Activated CD4-positive, alpha-beta T cell treated with anti-CD3 and anti-CD28 coated beads, Interleukin-10, Interleukin-2, amounts not matched to agents 100 ng/mL and 50 ng/mL, durations not matched to agents 16 hours and 8 hours (primary cell): Measurements from ENCODE around the gene SLC25A42.
"Not testable (repeated sequence)": the region's sequence is repeated elsewhere in the genome, so short reads cannot be mapped to it uniquely, and the experiment has no call there.

Experiments
- DNase-seq: peaks from one replicate; pipeline ENCODE4 v3.0.0-alpha.2; 2020

The SLC25A42 gene

DNA sequence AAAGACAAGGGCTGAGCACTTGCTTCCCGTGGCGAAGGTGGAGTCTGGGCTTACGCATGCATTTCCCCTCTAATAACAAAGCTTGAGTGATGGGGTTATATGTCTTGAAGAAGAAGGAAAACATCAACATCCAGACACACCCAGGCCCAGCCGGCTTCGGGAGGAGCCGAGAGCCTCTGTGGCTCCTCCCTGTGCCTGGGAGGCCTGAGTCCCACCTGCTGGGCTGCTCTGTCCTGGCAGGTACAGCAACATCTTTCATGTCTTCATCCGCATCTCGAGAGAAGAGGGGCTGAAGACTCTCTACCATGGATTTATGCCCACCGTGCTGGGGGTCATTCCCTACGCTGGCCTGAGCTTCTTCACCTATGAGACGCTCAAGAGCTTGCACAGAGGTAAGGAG lies 43.9 kb downstream of the SLC25A42 start:
- no peak for DNase-seq

DNA sequence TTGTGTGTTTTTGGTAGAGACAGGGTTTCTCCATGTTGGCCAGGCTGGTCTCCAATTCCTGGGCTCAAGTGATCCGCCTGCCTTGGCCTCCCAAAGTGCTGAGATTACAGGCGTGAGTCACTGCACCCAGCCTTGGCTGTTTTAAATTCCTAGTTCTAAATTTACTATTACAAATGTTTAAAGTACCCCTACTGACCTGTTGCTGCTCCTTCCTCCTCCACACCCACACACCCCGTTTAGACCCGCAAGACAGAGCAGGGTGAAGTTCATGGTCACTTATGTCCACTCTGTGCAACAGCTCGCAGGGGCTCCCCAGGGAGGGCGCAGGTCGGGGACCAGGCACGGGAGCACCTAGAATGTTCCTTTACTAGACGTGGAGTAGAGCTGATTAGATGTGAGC lies 45.8 kb downstream of the SLC25A42 start:
- DNase-seq = no peak

DNA sequence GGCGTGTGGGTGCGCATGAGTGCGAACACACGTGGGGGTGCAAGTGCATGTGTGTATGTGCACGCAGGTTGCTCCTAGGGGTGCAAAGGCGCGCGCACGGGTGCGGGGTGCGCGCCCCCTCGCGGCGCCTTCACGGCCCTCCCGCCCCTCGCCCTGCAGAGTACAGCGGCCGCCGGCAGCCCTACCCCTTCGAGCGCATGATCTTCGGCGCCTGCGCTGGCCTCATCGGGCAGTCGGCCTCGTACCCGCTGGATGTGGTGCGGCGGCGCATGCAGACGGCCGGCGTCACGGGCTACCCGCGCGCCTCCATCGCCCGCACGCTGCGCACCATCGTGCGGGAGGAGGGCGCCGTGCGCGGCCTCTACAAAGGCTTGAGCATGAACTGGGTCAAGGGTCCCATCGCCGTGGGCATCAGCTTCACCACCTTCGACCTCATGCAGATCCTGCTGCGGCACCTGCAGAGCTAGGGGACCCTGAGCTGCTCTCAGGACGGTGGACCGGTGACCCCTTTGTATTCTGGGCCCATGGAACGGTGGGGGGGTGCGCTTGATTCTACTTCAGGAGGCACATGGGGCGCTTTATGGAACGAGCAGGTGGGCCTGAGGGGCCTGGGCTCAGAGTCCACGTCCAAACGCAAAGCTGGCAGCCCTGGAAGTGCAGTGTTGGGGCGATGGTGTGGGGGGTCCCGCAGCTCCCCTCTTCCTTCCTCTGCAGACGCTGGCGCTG lies 46.8 kb downstream of the SLC25A42 start:
- peak; percentile 31 for DNase-seq

DNA sequence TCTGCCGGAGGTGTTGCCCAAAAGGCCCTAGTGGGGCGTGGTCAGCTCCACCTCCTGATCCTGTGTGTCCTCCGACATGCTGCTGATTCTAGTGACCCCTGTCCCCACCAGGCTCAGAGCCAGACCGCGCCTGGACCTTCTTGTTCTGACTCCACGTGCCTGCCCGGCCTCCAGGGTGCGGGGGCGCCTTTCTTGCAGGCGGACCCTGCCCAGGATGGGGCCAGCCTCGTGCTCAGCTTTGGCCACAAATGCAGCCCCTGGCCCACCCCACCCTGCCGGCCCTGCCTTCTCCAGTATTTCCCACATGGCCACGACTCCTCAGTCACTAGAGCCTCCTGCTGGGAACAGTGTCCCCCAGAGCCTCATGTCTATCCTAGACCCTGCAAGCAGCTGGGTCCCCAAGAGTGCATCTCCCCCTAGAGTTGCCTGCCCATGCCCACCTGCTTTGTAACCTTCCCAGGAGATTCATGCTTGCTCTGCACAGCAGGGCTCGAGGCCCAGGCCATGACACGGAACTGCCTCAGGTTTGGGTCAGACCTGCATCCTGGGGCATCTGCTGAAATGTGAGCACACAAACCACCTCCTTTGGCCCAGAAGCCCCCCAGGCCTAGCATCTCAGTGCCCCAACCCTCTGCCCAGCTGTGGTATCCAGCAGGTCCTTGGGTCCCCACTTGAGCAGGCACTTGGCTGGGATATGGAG lies 47.5 kb downstream of the SLC25A42 start:
- DNase-seq = no peak

DNA sequence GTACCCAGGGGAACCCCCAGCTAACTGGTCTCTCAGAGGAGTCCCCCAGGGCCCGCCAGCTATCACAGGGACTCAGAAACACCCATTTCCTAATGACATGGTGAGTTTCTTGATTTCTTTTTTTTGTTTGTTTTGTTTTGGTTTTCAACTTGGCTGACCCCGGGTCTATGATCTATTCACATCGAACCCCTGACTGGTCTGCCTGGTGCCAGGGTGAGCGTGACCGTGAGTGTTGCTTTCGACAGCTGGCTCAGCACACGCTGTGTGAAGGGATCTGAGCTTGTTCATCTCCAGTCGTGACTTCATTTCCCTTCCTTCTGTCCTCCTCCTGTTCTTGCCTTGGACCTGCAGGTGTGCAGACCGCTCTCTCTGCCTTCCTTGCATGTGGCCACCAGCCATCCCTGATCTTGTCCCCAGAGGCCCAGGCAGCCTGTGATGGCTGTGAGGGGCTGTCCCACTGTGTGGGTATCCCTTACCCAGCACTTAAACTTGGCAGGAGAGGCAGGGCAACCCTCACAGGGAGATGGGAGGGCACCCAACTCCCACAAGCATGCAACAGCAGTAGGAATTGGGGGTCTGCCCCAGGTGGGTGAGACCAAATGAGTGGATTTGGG lies 48.3 kb downstream of the SLC25A42 start:
- no peak for DNase-seq

DNA sequence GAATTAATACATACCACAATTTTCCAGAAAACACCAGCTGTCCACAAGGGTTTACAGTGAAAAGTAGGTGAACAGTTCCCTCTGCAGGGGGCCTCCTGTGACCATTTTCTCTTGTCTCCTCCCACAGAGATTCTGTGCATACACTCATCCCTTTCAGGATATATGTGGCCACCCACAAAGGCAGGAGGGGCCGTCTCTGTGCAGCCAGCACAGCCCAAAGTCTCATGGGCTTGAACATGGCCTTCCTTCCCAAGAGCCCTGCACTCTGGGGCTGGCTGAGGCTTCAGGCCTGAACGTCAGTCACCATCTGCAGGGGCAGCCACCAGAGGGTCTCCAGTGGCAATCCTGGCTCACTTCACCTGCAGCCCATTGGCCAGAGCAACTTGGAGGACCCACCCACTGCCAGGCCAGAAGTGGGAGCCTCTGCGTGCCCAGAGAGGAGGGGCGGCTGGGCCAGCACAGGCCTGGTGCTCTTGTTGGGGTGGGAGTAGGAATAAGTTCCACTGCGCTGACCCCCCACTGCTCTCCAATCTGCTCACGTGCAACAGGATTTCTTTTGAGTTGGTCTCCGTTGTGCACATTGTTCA lies 49.3 kb downstream of the SLC25A42 start:
- DNase-seq = no peak

DNA sequence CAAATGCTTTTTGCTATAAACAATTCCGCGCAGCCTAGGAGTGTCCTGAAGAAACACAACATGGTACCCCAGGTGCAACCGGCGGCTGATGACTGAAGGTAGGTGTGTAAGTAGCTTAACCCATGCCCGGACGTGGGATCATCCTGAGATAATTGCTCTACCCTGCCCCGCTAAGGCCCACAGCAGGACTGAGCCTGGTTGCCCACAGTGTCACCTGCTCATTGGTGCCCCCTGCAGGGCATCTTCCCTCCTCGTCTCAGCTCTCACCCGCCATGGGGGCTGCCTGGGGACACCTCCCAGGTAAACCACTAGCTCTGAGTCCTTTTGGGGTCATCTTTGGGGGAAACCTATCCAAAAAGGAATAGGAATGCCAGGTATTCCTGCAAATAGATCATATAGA lies 52.2 kb downstream of the SLC25A42 start:
- DNase-seq = peak; percentile 52

DNA sequence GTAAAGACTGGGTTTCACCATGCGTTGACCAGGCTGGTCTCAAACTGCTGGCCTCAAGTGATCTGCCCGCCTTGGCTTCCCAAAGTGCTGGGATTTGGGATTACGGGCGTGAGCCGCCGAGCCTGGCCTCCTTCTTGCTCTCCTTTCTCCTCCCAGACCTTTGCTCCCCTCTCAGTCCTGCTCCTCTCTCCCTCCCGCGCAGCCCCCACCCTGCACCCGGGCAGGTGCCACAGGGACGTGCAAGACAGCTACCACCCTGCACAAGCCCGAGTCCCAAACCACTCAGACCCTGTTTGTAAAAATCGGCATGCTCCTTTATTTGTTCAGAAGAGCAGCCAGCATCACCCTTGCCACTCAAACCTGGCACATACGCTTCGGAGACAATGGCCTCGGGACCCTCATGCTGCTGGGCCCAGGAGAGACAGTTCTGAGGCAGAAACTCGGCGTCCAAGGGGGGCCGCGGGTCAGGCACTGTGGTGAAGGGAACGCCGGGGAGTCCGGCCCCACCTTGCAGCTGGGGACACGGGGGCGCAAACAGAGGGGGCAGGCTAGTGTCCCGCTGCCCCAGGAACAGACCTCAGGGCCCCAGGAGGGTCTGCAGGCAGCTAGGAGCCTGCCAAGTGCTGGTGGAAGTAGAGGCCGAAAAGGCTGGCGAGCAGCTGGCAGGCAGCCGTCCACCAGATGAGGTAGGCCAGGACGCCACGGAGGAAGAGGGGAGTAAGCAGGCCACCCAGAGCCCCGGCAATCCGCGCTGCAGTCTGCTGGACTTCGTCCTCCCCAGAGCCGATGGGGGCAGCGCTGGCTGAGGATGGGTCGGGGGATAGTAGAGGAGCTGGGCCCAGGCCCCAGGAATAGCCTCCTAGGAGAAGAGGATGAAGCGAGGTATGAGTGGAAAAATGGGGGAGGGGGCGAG lies 55.8 kb downstream of the SLC25A42 start:
- DNase-seq = no peak

DNA sequence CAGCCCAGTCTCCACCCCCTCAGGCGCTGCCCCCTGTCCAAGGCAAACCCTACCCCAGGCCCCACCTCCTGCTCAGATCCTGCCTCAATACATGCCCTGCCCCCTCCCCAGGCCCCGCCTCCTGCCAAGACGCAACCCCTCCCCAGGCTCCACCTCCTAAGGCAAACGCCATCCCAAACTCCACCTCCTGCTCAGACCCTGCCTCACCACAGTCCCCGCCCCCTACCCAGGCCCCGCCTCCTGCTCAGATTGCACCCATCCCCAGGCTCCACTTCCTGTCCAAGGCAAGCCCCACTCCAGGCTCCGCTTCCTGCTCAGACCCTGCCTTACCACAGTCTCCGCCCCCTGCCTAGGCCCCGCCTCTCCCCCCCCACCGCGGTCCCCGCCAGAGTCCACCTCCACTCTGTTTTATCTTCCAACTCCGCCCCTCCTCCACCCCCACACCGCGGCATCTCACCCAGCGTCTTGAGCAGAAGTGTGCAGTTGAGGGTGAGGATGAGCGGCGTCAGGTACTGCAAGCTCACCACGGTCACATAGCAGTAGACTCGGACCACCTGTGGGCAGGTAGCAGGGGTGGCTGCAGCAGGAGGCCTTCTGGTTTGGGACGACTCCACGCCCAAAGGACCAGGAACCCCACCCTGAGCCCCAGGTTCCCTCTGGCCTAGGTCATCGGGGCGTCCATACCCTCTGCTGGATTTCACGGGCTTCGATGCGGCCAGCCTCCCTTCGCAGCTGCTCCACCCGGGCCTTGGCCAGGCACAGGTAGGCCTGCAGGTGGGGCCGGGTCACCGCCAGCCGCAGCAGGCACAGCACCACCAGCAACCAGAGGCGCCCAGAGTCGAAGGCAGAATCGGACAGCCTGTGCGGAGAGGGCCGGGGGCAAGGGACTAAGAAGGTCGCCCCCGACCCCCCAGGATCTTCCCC lies 56.8 kb downstream of the SLC25A42 start:
- peak; percentile 28 for DNase-seq

DNA sequence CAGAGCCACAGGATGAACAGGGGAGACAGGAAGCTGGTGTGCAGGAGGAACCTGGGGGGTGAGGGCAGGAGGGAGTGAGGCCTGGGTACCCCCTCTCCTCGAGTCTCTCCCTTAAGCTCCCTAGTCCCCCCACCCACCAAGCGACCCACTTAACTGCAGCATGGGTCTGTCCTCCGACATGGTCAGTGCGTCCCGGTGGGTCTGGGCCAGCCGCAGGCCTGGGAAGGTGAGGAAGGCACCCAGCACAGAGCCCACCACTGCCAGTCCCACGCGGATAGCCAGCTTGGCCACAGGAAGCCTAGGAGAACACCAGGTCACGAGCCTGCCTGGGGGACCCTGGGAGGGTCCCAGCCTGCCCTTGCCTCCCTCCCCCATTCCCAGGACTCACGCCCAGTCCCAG lies 57.6 kb downstream of the SLC25A42 start:
- DNase-seq = no peak

DNA sequence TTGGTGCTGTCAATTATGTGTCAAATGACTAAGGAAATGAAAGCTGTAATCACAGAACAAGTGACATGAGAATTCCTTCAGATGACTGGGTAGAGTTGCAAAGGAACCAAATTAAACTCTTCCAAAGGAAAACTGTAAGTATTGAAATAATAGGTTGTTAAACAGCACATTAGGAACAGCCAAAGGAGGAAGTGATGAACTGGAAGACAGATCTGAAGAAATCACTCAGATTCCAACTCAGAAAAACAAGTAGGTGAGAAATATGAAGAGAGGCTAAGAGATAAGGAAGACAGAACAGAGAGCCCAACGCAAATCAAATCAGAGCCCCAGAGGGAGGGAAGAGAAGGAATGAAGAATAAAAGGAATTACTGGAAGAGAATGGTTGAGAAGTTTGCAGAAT lies 59.1 kb downstream of the SLC25A42 start:
- no peak for DNase-seq

DNA sequence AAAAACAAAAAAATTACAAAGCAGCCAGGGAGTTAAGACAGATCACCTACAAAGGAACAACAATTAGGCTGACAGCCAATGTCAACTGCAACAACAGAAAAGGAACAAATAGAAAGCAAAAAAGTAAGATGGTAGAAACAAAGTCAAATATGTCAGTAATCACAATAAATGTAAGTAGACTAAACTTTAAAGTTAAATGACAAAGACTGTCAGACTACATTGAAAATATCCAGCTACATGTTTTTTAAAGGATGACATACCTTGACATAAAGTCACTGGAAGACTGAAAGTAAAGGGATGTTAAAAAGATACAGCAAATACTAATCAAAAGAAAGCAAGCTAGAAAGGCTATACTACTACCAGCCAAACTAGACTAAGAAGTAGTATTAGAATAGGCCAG lies 59.6 kb downstream of the SLC25A42 start:
- no peak for DNase-seq

DNA sequence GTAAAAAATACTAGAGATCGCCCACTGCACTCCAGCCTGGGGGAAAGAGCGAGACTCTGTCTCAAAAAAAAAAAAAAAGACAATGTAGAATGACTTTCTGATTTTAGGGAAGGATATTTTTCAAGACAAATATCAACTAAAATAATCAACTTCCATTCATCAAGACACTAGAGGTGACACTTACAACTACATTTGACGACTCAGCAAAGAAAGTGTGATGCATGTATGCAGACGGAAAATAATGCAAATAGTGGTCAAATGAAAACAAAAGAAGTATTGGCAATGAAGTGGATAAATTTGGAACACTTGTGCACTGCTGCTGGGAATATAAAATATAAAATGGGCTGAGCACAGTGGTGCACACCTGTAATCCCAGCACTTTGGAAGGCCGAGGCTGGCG lies 62.3 kb downstream of the SLC25A42 start:
- DNase-seq = no peak

DNA sequence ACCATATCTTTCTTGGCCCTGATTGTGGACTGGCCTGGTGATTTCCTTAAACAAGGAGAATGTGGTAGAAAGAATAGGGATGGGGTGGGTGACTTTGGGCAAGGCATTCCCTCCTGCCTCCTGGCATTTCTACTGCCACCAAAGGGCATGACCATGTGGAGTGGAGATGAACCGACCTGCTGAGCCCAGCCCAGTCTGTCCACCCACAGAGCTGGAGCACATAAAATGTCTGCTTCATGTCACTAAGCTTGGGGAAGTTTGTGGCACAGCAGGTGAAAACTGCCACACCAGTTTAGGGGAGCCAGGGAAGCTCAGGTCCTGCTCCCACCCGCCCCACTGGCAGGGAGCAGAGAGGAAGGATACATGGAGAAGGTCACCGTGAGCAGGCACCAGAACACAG lies 68.2 kb downstream of the SLC25A42 start:
- DNase-seq = no peak

DNA sequence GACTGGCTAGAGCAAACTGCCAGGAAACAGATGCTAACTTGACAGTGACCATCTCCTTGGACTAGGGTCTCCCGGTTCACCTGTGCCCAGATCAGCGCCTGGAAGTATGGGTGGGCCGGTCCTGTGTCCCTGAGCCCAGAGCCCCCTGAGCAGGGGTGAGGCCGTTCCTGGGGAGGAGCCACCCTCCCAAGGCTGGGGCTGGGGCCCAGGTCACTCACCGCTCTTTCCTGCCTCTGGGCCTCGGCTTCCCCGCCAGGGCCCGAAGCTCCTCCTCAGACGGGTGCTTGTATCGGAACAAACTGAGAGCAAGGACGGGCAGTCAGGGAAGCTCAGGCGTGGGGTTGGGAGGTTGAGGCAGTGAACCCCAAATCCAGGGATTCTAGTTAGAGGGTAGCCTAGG lies 69.1 kb downstream of the SLC25A42 start:
- no peak for DNase-seq

DNA sequence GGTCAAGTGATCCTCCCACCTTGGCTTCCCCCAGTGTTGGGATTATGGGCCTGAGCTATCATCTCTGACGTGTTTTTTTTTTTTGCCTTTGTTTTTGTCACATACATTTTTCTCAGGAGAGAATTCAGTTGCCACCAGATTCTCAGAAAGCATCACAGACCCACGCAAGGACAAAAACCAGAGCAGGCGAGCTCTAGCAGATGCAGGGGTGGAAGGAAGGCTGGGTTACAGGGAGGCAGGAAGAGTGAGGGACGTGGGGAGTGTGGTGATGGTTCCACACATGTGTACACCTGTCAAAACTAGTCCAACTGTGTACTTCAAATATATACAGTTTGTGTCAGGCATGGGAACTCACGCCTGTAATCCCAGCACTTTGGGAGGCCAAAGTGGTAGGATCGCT lies 70.2 kb downstream of the SLC25A42 start:
- DNase-seq = no peak

DNA sequence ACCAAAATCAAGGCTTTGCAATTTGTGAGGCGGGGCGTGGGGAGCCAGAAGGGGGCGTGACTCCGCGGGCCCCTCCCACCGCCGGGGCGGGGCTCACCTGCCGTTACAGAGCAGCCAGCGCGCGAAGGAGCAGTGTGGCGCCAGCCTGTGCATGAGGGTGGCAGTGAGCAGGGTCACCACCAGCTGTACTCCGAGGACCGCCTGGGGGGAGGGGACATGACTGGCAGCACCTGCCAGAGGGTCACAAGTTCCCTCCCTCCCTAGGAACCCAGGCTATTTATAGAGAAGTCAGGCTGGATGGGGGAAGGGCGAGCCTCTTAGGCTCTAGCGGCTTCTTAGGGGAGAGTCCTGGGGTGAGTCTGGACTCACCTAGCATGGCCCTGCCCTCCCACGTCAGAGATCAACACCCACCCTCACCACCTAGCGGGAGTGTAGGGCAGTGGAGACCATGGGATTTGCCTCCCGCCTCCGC lies 70.9 kb downstream of the SLC25A42 start:
- peak; percentile 19 for DNase-seq

DNA sequence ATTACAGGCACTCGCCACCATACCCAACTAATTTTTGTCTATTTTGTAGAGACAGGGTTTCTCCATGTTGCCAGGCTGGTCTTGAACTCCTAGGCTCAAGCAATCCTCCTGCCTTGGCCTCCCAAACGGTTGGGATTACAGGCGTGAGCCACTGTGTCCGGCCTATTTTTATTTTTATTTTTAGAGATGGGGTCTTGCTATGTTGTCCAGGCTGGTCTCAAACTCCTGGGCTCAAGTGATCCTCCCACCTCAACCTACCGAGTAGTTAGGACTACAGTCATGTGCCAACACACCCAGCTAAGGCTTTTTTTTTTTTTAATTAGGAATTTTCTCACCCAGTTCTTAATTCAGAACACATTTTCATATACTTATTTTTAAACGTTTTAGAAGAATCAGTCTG lies 71.9 kb downstream of the SLC25A42 start:
- not testable (repeated sequence) for DNase-seq

DNA sequence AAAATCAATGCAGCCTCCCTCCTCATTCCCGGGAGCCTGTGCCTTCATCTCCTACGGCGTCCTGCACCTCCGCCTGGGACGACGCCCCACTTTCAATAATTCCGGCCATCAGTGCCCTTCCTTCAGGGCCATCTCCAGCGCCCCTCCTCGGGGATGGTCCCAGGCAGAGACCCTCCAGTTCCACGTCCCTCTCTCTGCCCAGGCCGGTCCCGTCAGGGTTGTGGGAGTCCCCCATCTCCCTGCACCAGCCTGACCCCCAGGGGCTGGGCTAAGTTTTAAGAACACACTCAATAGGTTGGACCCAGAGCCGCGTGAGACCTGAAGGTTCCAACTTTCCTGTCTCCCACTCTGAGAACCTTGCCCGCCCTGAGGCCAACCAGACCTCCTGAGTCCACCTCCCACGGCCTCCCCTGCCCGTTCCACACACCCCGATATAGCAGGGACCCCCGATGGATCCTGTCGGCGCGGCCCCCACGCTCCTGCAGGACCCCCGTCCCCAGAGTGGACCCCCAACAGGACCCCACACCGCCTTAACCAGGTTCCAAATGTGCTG lies 73.8 kb downstream of the SLC25A42 start:
- no peak for DNase-seq

DNA sequence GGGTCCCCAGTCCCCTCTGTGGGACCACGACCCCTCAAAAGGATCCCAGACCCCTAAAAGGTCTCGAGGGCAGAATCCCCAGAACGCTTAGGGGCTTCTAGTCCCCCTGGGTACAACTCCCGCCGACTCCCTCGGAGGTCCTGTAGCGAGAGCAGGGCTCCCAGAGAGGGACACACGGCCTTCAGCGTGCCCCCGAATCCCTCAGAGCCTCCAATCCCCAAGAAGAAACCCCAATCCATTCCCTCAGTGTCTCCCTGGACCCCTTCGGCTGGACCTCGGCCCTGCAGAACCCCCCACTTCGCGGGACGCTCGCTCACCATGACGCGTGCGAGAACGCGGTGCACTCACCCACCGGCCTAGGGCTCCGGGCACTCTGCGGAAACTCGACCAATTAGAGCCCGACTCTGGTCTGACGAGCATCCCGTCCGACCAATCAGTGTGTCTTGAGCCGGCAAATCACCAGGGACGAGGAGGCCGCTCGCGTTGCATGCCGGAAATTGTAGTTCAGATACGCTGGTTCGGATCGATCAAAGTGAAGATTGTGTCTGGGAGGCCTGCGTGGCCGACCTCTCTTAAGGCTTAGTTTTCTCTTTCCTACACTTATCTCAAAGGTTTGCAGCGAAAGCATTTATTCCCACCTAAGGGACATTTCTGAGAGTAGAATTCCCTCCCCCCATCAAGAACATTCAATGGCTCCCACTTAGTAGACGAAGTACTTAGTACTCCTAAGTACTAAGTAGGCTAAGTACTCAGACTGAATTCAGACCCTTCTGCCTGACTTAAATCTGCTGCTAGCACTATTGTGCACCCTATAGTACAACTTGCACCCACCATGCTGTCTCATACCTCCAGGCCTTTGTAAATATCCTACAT lies 74.6 kb downstream of the SLC25A42 start, which contains the start of gene TMEM161A:
Gene TMEM161A, minus strand, starts transcription at position 370 of the 873 bp plus-strand sequence. Its CDS starts 50 bp downstream, at position 320.
- peak; percentile 99 for DNase-seq
